CD14-positive monocyte (primary cell): ENCODE measurements around the gene RFTN2. TPM values are rescaled to one million over a fixed set of nuclear protein-coding genes. Genes with fewer than 3 reads are reported as not detected.

ENCODE experiments used
- DNase-seq, 3 donors: peaks; one replicate each; pipeline ENCODE4 v3.0.0-alpha.2; 2011 to 2022
- H2AFZ ChIP-seq: 2 replicates; pipeline ENCODE4 v1.6.0; 2012; ENCODE audit warnings: mild to moderate bottlenecking, low read depth, low read length, inconsistent platforms; ENCODE audit not compliant: insufficient read depth, poor library complexity, severe bottlenecking
- H3K27ac ChIP-seq, 2 donors: 1 replicate in 1 of 2; 2 replicates in 1 of 2; pipeline ENCODE4 v1.5.1; 2012 to 2013; ENCODE audit warnings: low read length in 2 of 2, control low read depth in 1 of 2, inconsistent platforms in 1 of 2, low read depth in 1 of 2, mild to moderate bottlenecking in 1 of 2
- H3K27me3 ChIP-seq, 2 donors: one replicate each; pipeline versions ENCODE4 v1.6.0 to v1.6.1; 2011 to 2013; ENCODE audit warnings: low read length in 2 of 2; ENCODE audit not compliant: control insufficient read depth in 2 of 2, insufficient read depth in 2 of 2
- H3K36me3 ChIP-seq, 2 donors: replicated peaks in 1 of 2; 1 replicate in 1 of 2; 2 replicates in 1 of 2; pipeline versions ENCODE4 v1.5.1 to v1.6.1; 2012 to 2013; ENCODE audit warnings: low read length in 2 of 2, control low read depth in 1 of 2, inconsistent platforms in 1 of 2, mild to moderate bottlenecking in 1 of 2; ENCODE audit not compliant: insufficient read depth in 2 of 2, control insufficient read depth in 1 of 2
- H3K4me1 ChIP-seq, 2 donors: 1 replicate in 1 of 2; 2 replicates in 1 of 2; pipeline versions ENCODE4 v1.5.1 to v1.6.1; 2012 to 2013; ENCODE audit warnings: low read length in 2 of 2, control low read depth in 1 of 2, inconsistent platforms in 1 of 2, mild to moderate bottlenecking in 1 of 2, moderate library complexity in 1 of 2; ENCODE audit not compliant: insufficient read depth in 2 of 2, control insufficient read depth in 1 of 2
- H3K4me2 ChIP-seq: replicated peaks from 2 replicates; pipeline ENCODE3; 2012; ENCODE audit warnings: low read length, moderate library complexity, mild to moderate bottlenecking; ENCODE audit not compliant: poor library complexity, severe bottlenecking; ENCODE audit errors: extremely low read depth
- H3K4me3 ChIP-seq, 3 experiments: fragments of 200-600 bp in 1 of 3; sonication (generic) in 1 of 3; replicated peaks in 1 of 3; 1 replicate in 2 of 3; 2 replicates in 1 of 3; pipeline ENCODE4 v1.5.1; 2011 to 2013; ENCODE audit warnings: low read length in 3 of 3, mild to moderate bottlenecking in 3 of 3, control low read depth in 2 of 3, low read depth in 2 of 3, inconsistent platforms in 1 of 3, moderate library complexity in 1 of 3
- H3K79me2 ChIP-seq: 2 replicates; pipeline ENCODE4 v1.6.0; 2012; ENCODE audit warnings: mild to moderate bottlenecking, control low read depth, inconsistent platforms, low read length, moderate library complexity; ENCODE audit not compliant: insufficient read depth
- H3K9ac ChIP-seq: 2 replicates; pipeline ENCODE4 v1.6.0; 2017; ENCODE audit warnings: low read length, mild to moderate bottlenecking; ENCODE audit not compliant: insufficient read depth, poor library complexity, severe bottlenecking
- H3K9me3 ChIP-seq, 2 donors: replicated peaks in 1 of 2; 1 replicate in 1 of 2; 2 replicates in 1 of 2; pipeline versions ENCODE4 v1.5.1 to v1.6.1; 2012 to 2013; ENCODE audit warnings: low read length in 2 of 2, control low read depth in 1 of 2; ENCODE audit not compliant: control insufficient read depth in 1 of 2, insufficient read depth in 1 of 2
- H4K20me1 ChIP-seq: 2 replicates; pipeline ENCODE4 v1.6.0; 2012; ENCODE audit warnings: mild to moderate bottlenecking, low read length, control low read depth, moderate library complexity; ENCODE audit not compliant: insufficient read depth
- H3K27ac Mint-ChIP-seq, 7 donors: one replicate each; pipeline ENCODE4 v1.8.0; 2020; ENCODE audit warnings: mild to moderate bottlenecking in 7 of 7, mixed read lengths in 7 of 7, moderate library complexity in 6 of 7, inconsistent platforms in 2 of 7
- H3K27me3 Mint-ChIP-seq, 3 donors: one replicate each; pipeline ENCODE4 v1.8.0; 2021 to 2022; ENCODE audit warnings: low read depth in 3 of 3, mild to moderate bottlenecking in 3 of 3, mixed read lengths in 3 of 3, moderate library complexity in 3 of 3, inconsistent platforms in 1 of 3
- H3K36me3 Mint-ChIP-seq, 2 donors: one replicate each; pipeline ENCODE4 v1.8.0; 2020; ENCODE audit warnings: mixed read lengths in 2 of 2, inconsistent platforms in 1 of 2, mild to moderate bottlenecking in 1 of 2
- H3K4me1 Mint-ChIP-seq: one replicate; pipeline ENCODE4 v1.8.0; 2020; ENCODE audit warnings: mild to moderate bottlenecking, mixed read lengths
- H3K4me3 Mint-ChIP-seq, 2 donors: one replicate each; pipeline ENCODE4 v1.8.0; 2020; ENCODE audit warnings: mild to moderate bottlenecking in 2 of 2, mixed read lengths in 2 of 2, moderate library complexity in 1 of 2
- H3K9me3 Mint-ChIP-seq, 7 donors: one replicate each; pipeline ENCODE4 v1.8.0; 2020 to 2022; ENCODE audit warnings: mixed read lengths in 7 of 7, mild to moderate bottlenecking in 6 of 7, moderate library complexity in 6 of 7, inconsistent platforms in 2 of 7
- WGBS: methylation state at CpG from one replicate; pipeline ENCODE4 v1.1.5; 2013; ENCODE audit warnings: missing lambda C conversion rate; ENCODE audit not compliant: insufficient coverage; 5-methylcytosine and 5-hydroxymethylcytosine counted together
- intact Hi-C, 2 donors: fragments of 100-400 bp; cut with micrococcal nuclease; formaldehyde crosslinking; loops; one replicate each; pipeline versions ENCODE4 v1.15.0 to v1.15.1; 2023
- polyA plus RNA-seq, 3 donors: library from polyadenylated mRNA; depleted of rRNA in 1 of 3; unstranded in 2 of 3; stranded (reverse) in 1 of 3; fragments of 300-500 nt in 2 of 3; fragments of >200 nt in 1 of 3; fragmentation: Illumina TruSeq in 2 of 3; gene quantifications; 1 replicate in 2 of 3; 2 replicates in 1 of 3; pipeline ENCODE4 v1.2.3, GENCODE V29; 2012 to 2021
- TF ChIP-seq, protein P1 (sequence below): fragments of 200-600 bp; IDR thresholded peaks from one replicate; pipeline ENCODE4 v1.8.0; 2022; ENCODE audit warnings: antibody characterized with exemption, mild to moderate bottlenecking

Gene RFTN2
- polyA plus RNA-seq, 3 donors = 0.02 TPM; not detected in 2

DNA sequence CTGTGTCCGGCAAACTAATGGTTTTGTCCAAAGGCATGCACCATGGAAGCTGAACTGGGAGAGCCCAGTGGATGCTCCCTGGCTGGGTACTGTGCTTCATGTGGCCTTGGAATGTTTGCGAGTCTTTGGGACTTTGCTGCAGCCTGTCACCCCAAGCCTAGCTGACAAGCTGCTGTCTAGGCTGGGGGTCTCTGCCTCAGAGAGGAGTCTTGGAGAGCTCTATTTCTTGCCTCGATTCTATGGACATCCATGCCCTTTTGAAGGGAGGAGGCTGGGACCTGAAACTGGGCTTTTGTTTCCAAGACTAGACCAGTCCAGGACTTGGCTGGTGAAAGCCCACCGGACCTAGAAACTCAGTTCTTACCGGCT lies 31.4 kb upstream of the RFTN2 start:
- peaks cover 46% of the 10 kb centered on the region for H3K4me1 Mint-ChIP-seq
- no peak overlapping the region for H3K27ac Mint-ChIP-seq
- H3K79me2 ChIP-seq = peaks cover 33% of the 10 kb centered on the region
- no peak for DNase-seq
- H3K9me3 ChIP-seq = no peaks in the 10 kb centered on the region
- H3K36me3 ChIP-seq = no peaks in the 10 kb centered on the region
- WGBS = 89% methylated on average over 4 of the region's 5 CpGs
- H3K9me3 Mint-ChIP-seq = no peaks in the 10 kb centered on the region
- H3K4me3 Mint-ChIP-seq = peak overlapping the region; percentile 37 to 92
- no peak overlapping the region for H2AFZ ChIP-seq
- no peak overlapping the region for H3K9ac ChIP-seq
- TF ChIP-seq, protein P1, sequence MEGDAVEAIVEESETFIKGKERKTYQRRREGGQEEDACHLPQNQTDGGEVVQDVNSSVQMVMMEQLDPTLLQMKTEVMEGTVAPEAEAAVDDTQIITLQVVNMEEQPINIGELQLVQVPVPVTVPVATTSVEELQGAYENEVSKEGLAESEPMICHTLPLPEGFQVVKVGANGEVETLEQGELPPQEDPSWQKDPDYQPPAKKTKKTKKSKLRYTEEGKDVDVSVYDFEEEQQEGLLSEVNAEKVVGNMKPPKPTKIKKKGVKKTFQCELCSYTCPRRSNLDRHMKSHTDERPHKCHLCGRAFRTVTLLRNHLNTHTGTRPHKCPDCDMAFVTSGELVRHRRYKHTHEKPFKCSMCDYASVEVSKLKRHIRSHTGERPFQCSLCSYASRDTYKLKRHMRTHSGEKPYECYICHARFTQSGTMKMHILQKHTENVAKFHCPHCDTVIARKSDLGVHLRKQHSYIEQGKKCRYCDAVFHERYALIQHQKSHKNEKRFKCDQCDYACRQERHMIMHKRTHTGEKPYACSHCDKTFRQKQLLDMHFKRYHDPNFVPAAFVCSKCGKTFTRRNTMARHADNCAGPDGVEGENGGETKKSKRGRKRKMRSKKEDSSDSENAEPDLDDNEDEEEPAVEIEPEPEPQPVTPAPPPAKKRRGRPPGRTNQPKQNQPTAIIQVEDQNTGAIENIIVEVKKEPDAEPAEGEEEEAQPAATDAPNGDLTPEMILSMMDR = no peak
- peaks cover 24 to 31% of the 10 kb centered on the region in 2 donors for H3K4me1 ChIP-seq
- intact Hi-C loops = loop anchor here in 1 of 2 donors (10.0 kb wide), 3 partner anchors 78 to 252 kb away; partner anchors contain the start of genes BOLL, COQ10B and MOB4
- H4K20me1 ChIP-seq = peaks cover 3% of the 10 kb centered on the region
- H3K4me2 ChIP-seq = peak overlapping the region; percentile 98
- H3K27me3 ChIP-seq = no peaks in the 10 kb centered on the region
- H3K4me3 ChIP-seq = peak overlapping the region in 1 of 3 experiments; percentile 90
- peaks cover 7 to 10% of the 10 kb centered on the region in 2 donors for H3K36me3 Mint-ChIP-seq
- peaks cover 2 to 4% (median 3%) of the 10 kb centered on the region in 3 donors for H3K27me3 Mint-ChIP-seq
- H3K27ac ChIP-seq = no peak overlapping the region

DNA sequence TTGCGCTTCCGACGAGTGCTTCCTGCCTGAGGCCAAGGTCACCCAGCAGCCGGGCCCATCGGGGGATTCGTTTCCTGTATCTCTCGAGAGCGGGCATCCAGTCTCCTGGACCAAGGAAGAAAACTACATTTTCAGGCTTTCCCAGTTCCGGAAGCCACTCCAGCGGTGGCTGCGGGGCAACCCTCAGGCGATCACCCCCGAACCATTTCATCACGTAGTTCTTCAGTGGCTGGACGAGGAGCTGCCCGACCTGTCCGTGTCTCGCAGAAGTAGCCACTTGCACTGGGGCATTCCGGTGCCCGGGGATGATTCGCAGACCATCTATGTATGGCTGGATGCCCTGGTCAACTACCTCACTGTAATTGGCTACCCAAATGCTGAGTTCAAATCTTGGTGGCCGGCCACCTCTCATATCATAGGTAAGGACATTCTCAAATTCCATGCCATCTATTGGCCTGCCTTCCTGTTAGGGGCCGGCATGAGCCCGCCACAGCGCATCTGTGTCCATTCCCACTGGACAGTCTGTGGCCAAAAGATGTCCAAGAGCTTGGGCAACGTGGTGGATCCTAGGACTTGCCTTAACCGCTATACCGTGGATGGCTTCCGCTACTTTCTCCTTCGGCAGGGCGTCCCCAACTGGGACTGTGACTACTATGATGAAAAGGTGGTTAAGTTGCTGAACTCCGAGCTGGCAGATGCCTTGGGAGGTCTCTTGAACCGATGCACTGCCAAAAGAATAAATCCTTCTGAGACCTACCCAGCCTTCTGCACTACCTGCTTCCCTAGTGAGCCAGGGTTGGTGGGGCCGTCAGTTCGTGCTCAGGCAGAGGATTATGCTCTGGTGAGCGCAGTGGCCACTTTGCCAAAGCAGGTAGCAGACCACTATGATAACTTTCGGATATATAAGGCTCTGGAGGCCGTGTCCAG lies 30.8 kb upstream of the RFTN2 start:
- TF ChIP-seq, protein P1 = no peak
- Histone ChIP-seq H3K79me2 (peaks cover 33% of the 10 kb centered on the region), H3K9me3 (no peaks in the 10 kb centered on the region), H3K4me3 (peak overlapping the region; percentile 79 to 95 (median 90)), H3K4me1 (peaks cover 24 to 31% of the 10 kb centered on the region in 2 donors), H3K27me3 (no peaks in the 10 kb centered on the region), H2AFZ (peak overlapping the region; percentile 99), H3K4me2 (peak overlapping the region; percentile 98), H4K20me1 (peaks cover 3% of the 10 kb centered on the region), H3K9ac (peak overlapping the region; percentile 65), H3K27ac (peak overlapping the region in 1 of 2 donors; percentile 6), H3K36me3 (no peaks in the 10 kb centered on the region)
- Mint-ChIP-seq H3K27me3 (peaks cover 2 to 6% (median 4%) of the 10 kb centered on the region in 3 donors), H3K4me3 (peak overlapping the region; percentile 91 to 92), H3K36me3 (peaks cover 4 to 5% of the 10 kb centered on the region in 2 donors), H3K27ac (peak overlapping the region in 5 of 7 donors; percentile 48 to 83 (median 67)), H3K9me3 (no peaks in the 10 kb centered on the region), H3K4me1 (peaks cover 43% of the 10 kb centered on the region)
- peak in 2 of 3 donors; percentile 11 to 14 for DNase-seq
- intact Hi-C loops = loop anchor here in 1 of 2 donors (10.0 kb wide), 3 partner anchors 79 to 251 kb away; partner anchors contain the start of genes BOLL, COQ10B and MOB4
- 24% methylated on average over 35 of the region's 38 CpGs for WGBS
